ENCODE measurements around the gene NEURL1B.
"Not testable (repeated sequence)": the region's sequence is repeated elsewhere in the genome, so short reads cannot be mapped to it uniquely, and the experiment has no call there.

The NEURL1B gene

DNA sequence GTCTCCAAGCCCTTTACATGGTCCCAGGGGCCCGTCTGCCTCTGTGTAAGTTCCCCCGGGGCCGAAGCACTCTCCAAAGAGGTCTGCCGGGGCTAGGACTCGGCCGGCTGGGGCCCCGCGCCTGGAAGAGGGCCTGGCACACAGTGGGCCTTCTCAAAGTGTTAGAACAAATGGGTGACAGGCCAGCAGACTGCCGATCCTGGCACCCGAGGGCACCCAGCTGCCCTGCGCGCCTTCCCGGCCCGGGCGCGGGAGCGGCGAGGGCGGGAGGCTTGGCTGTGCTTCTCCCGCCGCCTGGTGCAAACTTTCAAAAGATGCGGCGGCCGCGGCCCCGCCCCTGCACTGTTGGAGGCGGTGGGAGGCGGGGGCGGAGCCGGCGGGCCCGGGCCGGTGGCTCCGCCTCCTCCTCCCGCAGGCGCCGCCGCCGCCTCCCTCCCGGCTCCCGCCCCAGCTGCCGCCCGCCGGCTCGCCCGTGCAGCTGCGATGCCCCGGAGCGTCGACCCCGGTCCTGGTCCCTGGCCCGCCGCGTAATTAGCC lies at the start of gene NEURL1B:
Gene NEURL1B (plus strand): TSS at position 442 of the 537 bp plus-strand sequence. CDS start 144 bp downstream, outside the sequence.
- DNase-seq: peak; percentile 84 to 88 (median 85)

DNA sequence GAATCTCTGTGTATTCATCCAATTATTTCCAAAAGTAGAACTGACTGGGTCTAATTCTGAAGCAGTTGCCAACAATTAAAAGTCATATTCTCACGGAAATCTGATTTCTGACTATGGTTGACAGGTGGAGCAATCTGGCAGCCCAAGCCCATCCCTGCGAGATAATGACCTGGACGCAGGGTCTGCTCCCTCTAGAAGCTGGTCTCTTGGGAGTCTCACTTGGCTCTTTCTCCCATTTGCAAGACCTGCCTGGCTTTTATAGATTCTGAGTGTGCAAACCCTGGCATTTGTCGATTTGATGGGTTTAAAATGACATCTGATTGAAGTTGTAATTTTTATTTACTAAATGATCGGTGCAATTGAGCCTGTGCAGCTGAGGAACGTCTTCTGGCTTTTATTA lies 49.4 kb upstream of the NEURL1B start:
- DNase-seq: no peak

DNA sequence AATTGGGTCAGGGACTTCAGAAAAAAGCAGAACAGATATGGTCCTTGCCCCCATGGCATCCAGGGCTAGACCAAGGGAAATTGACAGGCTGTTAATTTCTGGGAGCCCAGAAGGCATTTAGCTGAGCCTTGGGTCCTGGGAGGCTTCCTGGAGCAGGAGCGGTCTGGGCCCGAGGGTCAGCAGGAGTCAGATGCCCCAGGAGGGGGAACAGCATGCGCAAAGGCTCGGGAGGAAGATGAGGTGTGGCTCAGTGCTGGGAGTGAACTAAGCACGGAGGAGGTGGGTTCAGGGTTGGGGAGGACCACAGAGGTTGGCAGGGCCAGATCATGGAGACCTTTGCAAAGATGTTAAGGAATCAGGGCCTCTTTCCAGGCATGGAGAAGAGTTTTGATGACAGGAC lies 48.2 kb upstream of the NEURL1B start:
- DNase-seq: no peak

GRCh38 chr5:172593306-172593705 lies 47.8 kb upstream of the NEURL1B start:
- DNase-seq: no peak

GRCh38 chr5:172593721-172594235 lies 47.3 kb upstream of the NEURL1B start:
- no peak for DNase-seq

- DNase-seq: no peak
Measured at GRCh38 chr5:172594431-172594830, 46.6 kb upstream of the NEURL1B start.

- no peak for DNase-seq
Measured at GRCh38 chr5:172594867-172595466, 46.1 kb upstream of the NEURL1B start.

GRCh38 chr5:172595596-172596455 lies 45.2 kb upstream of the NEURL1B start:
- no peak for DNase-seq

GRCh38 chr5:172596638-172597231 lies 44.3 kb upstream of the NEURL1B start:
- no peak for DNase-seq

GRCh38 chr5:172597755-172598155 lies 43.3 kb upstream of the NEURL1B start:
- no peak for DNase-seq

DNA sequence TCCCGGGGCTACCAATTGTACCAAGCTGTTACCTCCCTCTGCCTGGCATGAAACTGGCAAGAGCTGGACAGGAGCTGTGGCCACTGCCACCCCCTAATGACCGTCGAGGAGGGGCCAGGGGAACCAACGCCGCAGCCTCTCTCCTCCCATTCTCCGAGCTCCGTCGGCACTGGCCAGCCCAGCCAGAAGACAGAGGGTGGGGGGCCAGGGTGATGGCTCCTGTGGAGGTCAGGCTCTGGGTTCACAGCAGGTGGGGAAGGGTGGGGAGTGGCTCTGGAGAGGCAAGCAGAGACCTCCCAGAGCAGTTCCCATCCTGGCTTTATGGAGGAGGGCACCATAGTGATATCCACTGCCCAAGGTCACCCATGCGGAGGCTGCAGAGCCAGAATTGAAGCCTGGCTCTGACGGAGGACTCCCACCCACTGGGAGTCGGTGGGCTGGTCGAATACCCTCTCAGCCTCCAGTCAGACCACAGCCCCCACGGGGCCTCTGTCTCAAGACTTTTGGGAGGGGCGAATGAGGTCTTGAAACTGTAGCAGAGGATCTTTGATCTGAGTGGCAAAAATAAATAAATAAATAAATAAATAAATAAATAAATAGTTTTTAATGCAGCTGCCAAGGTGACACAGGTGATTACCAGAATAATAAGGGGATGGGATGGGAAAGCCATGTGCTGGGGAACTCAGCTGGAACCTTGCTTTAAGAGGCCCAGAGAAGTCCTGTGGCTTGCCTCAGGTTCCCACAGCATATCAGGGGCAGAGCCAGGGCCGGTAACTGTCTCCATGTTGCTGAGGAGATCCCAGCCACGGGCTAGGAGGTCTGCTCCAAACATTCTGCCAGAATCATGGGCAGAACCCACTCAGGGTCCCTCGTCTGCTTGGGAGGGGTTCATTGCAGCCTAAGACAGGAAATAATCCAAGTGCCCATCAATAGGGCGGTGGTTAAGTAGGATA lies 42.5 kb upstream of the NEURL1B start:
- no peak for DNase-seq

GRCh38 chr5:172599204-172599567 lies 41.9 kb upstream of the NEURL1B start:
- DNase-seq: no peak

GRCh38 chr5:172600571-172600970 lies 40.5 kb upstream of the NEURL1B start:
- no peak for DNase-seq

DNA sequence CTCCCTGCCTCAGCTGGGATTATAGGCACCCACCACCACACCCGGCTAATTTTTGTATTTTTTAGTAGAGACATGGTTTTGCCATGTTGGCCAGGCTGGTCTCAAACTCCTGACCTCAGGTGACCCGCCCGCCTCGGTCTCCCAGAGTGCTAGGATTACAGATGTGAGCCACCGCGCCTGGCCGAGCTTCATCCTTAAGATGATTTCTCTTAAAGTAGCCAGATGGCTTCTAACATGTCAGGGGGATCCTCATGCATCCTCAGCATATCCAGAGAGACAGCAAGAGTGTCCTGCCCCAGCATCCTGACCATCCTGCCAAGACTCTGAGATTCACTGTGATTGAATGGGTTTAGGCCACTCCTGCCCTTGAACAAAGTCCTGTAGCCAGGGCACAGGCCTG lies 39.5 kb upstream of the NEURL1B start:
- DNase-seq: not testable (repeated sequence)

DNA sequence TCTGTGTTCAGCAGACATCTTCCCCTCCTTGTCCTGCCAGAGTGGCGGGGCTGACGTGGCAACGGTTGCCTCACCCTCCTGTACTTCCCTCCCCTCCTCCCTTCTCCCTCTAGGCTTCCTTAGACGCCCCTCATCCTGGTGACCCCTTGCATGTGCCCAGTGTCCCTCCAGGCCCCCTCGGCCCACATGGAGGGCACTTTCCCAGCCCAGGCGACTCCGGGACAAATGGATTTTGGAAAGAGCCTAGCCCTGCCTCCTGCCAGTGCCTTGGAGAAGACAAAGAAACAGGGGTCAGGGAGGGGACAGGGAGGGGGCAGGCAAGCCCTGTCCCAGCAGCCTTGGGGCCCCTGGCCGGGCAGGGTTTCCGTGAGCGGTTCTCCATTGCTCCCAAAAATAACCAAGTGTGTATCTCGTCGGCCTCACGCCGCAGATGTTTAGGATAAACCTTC lies 38.3 kb upstream of the NEURL1B start:
- no peak for DNase-seq

DNA sequence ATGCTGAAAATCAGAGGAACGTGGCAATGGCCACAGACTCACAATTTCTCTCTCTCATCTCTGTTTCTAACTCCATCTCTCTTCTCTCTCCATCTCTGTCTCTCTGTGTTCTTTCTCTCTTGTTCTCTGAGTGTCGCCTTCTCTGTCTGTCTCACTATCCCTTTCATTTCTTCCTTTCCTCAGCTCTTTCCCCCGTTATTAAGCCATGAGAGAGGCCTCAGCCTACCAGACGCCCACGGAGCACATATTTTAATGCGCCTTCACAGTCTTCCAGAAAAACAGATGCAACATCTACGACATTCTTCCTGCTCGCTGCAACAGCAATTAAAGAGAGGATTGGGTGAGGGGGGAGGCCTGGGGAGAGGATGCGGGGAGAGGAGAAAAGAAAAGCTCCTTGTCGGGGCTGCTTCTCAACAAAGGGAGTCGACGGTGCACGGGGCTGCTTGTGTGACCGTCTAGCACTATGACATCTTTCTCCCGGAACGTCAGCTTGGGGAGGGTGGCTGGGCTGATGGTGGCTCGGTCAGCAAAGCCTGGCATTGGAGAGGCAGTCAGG lies 37.7 kb upstream of the NEURL1B start:
- no peak for DNase-seq

GRCh38 chr5:172605466-172605865 lies 35.6 kb upstream of the NEURL1B start:
- DNase-seq: no peak

DNA sequence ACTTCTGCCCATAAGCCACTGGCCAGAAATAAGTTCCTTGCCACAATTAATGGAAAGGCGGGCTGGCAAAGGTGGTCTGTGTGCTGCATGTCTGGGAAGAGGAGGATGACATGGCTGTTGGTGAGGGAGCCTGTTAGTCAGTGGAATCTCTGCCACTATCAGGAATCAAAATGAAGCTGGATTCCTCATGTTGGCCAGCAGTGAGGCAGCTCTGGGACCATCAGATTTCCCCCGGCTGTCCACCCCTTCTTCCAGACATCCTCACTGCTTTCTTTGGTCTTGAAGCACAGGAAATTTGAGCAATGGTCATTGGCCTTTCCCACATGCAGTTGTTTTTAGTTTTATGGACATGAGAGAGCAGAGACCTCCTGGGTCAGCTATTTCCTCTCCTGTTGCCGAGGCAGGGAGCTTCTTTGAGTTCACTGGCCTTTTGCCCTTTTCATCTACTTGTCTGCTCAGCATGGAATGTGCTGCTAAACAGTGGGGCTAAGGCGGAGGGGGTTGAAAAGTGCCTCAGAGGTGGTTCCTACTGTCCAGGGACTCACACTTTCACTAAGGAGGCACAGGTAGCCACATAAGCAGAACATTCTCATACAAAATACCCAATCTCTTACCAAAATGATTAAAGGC lies 34.8 kb upstream of the NEURL1B start:
- no peak for DNase-seq

- no peak for DNase-seq
Measured at GRCh38 chr5:172607213-172607793, 33.8 kb upstream of the NEURL1B start.

- no peak for DNase-seq
Measured at GRCh38 chr5:172608773-172609172, 32.3 kb upstream of the NEURL1B start.

GRCh38 chr5:172610643-172611042 lies 30.4 kb upstream of the NEURL1B start:
- DNase-seq: no peak
